Hindlimb muscle (tissue), 1 donor: ENCODE results near the gene ADCK1. TPM values are rescaled to one million over a fixed set of nuclear protein-coding genes. Genes with fewer than 3 reads are reported as not detected.
"Not testable (repeated sequence)": the region's sequence is repeated elsewhere in the genome, so short reads cannot be mapped to it uniquely, and the experiment has no call there.

Source experiments
- DNase-seq: peaks from one replicate; pipeline ENCODE4 v3.0.0-alpha.2; 2013
- polyA plus RNA-seq: library from polyadenylated mRNA; unstranded; fragments of 120-200 nt; gene quantifications from one replicate; pipeline ENCODE4 v1.2.1, GENCODE V29; 2013; ENCODE audit not compliant: insufficient read length

The ADCK1 gene
- polyA plus RNA-seq, 1 donor = 8.4 TPM

DNA sequence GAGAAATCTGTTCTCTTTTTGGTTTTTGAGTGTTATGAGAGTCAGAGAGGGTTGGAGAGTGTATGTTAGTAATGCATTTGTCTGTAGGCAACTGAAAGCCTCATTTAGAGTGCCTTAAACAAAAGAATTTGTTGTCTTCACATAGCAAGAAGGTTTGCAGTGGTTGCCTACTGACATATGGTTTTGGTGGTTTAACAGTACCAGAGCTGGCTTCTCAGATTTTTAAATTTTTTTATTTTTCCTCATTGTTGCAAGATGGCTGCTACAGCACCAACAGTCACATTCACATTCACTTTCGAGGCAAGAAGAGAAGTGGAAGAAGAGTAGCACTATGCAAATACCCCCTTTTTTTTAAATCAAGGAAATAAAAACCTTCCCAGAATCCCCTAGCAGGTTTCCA, 106.5 kb downstream of the ADCK1 start:
- DNase-seq = no peak

DNA sequence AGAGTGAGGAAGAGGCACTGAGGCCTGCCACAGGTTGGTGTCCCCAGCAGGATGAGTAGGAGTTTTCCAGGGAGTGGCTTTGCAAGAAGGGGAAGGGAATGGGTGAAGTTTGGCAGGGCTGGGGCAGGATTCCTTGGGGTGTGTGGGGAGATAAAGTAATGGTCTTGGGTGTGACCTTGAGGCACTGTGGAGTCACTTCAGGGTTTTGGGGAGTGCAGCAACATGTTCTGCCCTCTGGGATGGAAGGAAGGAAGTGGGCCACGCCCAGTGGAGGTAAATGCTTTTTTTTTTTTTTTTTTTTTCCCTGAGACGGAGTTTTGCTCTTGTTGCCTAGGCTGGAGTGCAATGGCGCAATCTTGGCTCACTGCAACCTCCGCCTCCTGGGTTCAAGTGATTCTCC, 108.9 kb downstream of the ADCK1 start:
- no peak for DNase-seq

- DNase-seq = no peak
Measured at GRCh38 chr14:77909911-77910310, 110.0 kb downstream of the ADCK1 start.

DNA sequence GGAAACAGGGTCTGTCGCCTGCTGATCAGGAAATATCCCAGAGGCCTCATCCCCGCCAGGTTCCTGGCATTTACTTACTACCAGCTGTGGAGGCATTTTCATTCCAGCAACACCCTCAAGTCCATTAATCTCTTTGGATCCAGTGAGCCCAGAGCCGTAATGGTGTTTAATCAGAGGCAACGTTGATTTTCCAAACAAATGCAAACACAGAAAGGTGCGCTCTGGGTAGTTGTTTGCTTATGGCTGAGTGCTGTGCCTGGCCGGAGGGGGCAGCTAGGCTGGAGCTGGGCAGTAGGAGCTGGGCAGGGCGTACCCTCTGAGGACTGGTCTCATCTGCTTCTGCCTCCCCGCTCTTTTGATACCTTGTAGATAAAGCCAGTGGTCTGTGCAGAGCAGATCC, 110.6 kb downstream of the ADCK1 start:
- DNase-seq = no peak

DNA sequence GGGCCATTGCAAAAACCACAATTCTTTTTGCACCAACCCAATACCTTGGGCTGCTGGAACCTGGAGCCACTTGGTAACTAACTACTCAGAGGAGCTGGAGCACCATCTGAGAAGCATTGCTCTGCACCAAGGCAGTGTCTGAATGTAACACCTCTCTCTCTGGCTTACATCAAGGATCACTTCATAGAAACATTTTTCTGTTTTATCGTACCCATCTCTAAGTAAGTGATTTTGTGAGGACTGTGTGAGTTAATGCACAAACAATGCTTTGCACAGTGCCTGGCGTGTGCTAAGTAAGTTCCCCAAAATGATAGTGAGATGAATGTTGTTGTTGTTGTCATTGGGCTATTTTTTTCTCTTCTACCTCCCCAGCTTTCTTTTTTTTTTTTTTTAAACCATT, 111.4 kb downstream of the ADCK1 start:
- DNase-seq = no peak

GRCh38 chr14:77912754-77913556, 113.0 kb downstream of the ADCK1 start:
- DNase-seq = no peak

DNA sequence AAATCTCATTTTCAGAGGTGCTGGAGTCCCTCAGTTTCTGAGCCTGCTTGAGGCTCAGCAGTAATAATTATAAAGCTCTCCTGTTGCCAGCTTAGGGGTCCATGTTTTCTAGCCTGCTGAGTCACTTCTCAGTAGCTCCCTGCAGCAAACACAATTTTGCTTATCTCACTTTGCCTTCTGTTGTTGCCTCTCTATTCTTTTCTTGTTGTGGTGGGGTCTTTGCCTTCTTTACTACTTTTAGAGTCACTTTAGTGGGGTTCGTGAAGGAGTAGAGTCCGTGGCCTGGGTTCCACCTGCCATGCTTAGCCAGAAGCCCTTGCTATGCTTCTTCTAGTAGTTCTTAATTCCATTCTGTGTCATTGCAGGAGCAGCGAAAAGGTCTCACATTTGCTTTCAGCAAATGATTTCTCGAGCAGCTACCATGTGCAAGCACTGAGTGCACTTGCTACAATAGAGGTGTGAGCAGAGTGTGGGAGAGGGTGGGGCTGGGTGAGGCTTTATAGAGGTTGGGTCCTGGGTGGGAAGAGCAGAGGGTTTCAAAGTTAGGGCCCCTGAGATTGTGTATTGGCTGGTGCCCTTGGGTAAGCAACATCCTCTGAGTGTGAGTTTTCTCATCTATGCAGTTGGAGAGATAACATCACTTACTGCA, 114.3 kb downstream of the ADCK1 start:
- no peak for DNase-seq

GRCh38 chr14:77915390-77915789, 115.5 kb downstream of the ADCK1 start:
- not testable (repeated sequence) for DNase-seq

DNA sequence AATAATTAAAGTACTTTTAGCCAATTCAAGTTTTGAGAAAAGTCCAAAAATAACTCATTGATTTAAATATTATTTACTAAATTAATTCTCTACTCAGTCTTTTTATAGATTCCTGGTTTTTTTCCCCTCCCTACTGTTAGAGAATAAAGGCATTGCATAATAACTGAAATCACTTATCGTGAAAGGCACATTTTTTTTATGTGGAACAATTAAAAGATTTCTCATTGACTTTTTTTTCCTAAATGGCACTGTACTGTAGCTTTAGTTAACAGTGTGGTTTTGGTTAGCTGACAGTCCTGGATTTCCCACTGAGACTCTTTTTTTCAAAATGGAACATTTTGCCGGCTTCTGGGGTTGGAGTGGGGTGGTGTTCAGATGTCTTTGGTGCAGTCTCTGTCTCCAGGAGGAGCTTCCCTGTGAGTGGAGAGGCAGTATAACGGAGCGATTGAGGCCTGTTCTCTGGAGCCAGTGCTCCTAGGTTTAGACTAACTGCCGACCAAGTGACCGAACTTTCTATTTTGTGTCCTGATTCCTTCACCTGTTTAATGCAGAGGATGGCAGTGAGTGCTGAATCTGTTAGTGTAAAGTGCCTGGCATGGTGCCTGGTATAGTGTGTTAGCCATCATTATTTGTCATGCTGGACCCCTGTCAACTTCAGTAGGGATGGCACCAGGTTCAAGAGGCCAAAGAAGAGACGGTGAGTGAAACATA, 117.7 kb downstream of the ADCK1 start:
- no peak for DNase-seq

DNA sequence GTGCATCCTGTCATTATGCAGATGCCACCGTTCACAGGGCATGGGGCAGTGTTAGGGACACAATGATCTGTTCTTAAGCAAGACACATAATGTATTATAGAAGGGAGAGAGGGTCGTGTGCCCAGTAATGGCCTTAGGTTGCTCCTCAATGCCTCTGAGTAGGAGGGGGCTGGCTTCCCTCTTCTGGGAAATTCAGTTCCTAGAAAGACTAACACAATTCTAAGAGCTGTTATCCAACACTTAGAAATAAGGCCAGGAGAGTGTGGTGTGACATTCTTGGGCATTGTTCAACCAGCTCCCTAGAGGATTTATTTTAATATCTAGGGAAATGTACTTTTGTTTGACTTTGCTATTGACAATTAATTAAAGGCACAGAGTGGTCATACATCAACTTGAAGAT, 118.5 kb downstream of the ADCK1 start:
- DNase-seq = no peak

GRCh38 chr14:77920312-77920711, 120.4 kb downstream of the ADCK1 start:
- DNase-seq = no peak

DNA sequence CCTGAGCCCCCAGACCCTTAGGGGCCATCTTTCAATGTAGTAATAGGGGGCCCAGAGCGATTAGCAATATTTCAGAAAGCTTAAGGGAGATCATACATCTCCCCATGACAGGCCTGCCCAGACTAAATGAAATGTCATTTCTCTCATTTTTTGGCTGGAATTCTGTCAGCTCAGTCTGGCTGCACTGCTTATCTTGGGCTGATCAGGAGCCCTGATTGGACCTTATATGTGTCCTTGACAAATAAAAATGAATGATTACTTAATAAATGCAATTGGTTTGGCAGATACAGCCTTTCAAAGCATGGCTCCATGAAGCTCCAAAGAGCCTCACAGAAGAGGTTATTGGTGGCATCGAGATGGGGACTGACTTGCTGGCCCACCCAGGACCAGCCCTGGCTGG, 121.9 kb downstream of the ADCK1 start:
- DNase-seq = no peak

- no peak for DNase-seq
Measured at GRCh38 chr14:77923131-77923936, 123.4 kb downstream of the ADCK1 start.

DNA sequence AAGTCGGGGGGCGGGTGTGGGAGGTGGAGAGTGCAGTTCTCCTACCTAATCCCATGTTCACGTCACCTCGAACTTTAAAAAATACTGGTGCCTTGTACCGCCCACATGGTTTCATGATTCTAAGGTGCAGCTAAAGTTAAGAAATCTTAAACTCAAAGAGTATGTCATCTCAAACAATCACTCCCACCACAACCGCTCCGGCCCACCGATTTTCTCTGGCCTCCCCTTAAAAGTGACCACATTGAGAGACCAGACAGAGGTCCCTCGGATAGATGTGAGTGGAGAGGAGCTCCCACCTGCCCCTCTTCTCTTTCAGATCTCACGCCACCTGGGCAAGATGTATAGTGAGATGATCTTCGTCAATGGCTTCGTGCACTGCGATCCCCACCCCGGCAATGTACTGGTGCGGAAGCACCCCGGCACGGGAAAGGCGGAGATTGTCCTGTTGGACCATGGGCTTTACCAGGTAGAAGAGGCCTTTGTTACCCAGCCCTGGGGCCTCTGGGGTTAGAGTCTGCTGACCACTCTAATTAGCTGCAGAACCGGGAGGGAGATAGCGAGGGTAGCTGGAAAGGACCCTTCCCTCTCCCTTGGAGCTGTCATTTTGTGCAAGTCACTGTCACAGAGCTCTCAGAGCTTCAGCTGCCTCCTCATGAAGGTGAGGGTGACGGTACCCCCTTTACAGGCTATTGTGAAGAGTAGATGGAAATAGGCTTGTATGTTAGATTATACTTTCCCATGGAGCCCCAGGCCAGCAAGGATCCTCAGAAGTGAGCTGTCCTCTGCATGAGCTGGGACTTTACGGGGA, 124.4 kb downstream of the ADCK1 start:
- DNase-seq = no peak

- no peak for DNase-seq
Measured at GRCh38 chr14:77926942-77927341, 127.0 kb downstream of the ADCK1 start.

- DNase-seq = no peak
Measured at GRCh38 chr14:77931441-77931840, 131.5 kb downstream of the ADCK1 start.

DNA sequence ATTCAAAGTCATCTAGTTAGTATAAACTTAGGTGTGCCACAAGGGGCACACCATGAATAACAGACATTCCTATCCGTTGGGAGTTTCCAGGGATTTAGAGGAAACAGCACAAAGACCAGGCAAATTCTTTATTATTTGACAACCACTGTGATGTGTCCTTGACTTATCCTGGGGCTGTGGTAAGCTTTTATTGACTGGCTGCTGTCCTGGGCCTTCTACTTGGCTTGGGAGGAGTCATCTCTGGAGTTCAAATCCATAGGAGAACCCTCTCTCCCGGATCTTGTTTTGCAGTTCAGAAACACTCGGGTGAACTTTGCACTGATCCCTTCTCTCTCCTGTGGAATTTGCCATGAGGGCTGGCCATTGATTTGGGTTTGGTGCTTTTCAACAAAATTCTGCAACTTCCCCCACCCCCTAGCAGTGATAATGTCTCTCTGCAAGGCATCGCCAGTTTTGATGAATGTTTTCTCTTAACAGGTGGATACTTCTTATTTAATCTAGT, 136.3 kb downstream of the ADCK1 start:
- no peak for DNase-seq

DNA sequence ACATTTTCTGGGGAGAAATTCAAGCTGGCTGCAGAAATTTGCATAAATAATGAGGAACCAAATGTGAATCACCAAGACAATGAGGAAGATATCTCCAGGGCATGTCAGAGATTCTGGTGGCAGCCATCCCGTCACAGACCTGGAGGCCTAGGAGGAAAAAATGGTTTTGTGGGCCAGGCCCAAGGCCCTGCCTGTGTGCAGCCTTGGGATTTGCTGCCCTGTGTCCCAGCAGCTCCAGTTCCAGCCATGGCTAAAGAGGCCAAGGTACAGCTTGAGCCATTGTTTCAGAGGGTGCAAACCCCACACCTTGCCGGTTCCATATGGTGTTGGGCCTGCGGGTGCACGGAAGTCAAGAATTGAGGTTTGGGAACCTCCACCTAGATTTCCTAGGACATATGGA, 147.5 kb downstream of the ADCK1 start:
- no peak for DNase-seq

- no peak for DNase-seq
Measured at GRCh38 chr14:77950371-77951063, 150.6 kb downstream of the ADCK1 start.

GRCh38 chr14:77955816-77956484, 156.0 kb downstream of the ADCK1 start:
- DNase-seq = no peak
